ENCODE results near the gene DACH1. TPM values are rescaled to one million over a fixed set of nuclear protein-coding genes. Genes with fewer than 3 reads are reported as not detected.
A peak's percentile ranks its signal among the peaks of the same experiment; 100 is the strongest.
"Not testable (repeated sequence)": the region's sequence is repeated elsewhere in the genome, so short reads cannot be mapped to it uniquely, and the experiment has no call there.

Gene DACH1
- 1 to 10 TPM in 1 of 2 donors, under 1 TPM in 1; 0.32 to 5.4 TPM for total RNA-seq
- under 1 TPM in 1 of 2 donors, not detected in 1; 0.50 TPM for polyA plus RNA-seq
- long read RNA-seq, donor 1, full-length matches to known transcripts = 1 of 1 reads
- long read RNA-seq, donor 1, partial matches to known transcripts = 0 of 1 reads
- long read RNA-seq, donor 1, other reads (novel, unspliced or antisense) = 0 of 1 reads
- long read RNA-seq, donor 2, full-length matches to known transcripts = 6 of 16 reads
- long read RNA-seq, donor 2, partial matches to known transcripts = 2 of 16 reads
- long read RNA-seq, donor 2, other reads (novel, unspliced or antisense) = 8 of 16 reads

DNA sequence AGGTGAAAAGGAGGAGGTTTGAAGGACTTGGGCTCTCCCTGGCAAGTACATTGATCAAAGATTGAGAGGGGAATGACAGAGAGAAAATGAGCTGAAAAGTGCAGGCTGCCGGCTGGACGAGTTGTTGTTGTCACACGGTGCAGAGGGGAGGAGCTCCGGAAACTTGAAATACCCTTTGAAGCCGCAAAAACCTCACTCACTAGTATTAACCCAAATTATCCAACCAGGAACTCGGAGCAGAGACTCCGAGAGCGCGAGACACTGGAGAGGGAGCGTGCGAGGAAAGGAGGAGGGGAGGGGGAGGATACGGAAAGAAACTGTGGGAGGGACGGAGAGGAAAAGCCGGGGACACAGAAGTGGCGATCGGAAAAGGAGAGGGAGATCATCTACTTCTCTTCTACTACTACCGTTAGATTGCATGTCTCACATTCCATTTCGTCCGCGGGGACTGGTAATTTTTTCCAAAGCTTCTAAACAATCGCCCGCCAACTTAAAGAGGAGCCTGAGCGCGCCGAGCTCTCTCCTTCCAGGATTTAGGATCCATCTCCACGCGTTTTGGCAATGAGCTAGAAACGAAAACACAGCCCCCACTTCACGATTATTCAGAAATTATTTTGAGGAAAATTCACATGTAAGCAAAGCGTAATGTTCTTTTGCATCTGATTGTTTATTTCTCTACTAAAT is at the start of gene DACH1:
DACH1 (minus strand) TSS at position 74 of the 684 bp plus-strand sequence.
- 2% methylated on average over 30 of the region's 30 CpGs for WGBS, 2 donors
- no peaks in the 10 kb centered on the region for H3K36me3 ChIP-seq (ENCODE audit: control insufficient read depth in 1 of 2, insufficient read depth in 2 of 2, low read length in 1 of 2)
- H3K27ac ChIP-seq (ENCODE audit: low read depth in 1 of 2, low read length in 2 of 2) = no peak within 1 kb of the TSS
- intact Hi-C loops (cut with DNase I) = no loop called here
- ATAC-seq (ENCODE audit: low FRiP score) (peak; percentile 48), DNase-seq (peak; percentile 42 to 66)
- H3K9me3 ChIP-seq (ENCODE audit: control insufficient read depth, low read length) = no peaks in the 10 kb centered on the region
- H3K4me3 ChIP-seq (ENCODE audit: low read length in 2 of 2) = peak within 1 kb of the TSS; percentile 19 to 34
- H3K4me1 ChIP-seq (ENCODE audit: control insufficient read depth in 1 of 2, insufficient read depth in 2 of 2, low read length in 2 of 2) = no peaks in the 10 kb centered on the region
- no peaks in the 10 kb centered on the region for H3K27me3 ChIP-seq (ENCODE audit: control insufficient read depth in 1 of 2, insufficient read depth in 2 of 2, low read length in 1 of 2)

DNA sequence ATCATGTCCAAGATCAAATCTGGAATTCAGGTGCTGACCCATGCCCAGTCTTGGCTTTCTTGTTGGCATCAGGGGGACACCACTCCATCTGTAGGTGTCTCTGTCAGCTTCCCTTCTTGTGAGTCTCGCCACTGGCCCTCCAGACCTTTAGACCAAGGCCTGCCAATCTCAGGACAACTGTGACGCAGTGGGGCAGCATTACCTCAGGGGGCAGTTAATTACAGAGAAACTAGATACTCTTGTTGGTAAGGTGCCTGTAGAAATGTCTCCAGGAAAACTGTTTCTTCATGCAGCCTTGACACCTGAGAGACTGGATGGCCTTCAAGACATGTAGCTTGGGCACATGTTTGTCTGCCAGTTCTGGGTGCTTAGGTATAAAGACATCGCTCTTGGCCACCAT is 46.7 kb upstream of the DACH1 start:
- intact Hi-C loops (cut with DNase I) = no loop called here
- H3K4me3 ChIP-seq (ENCODE audit: low read length in 2 of 2) = no peak overlapping the region
- H3K27ac ChIP-seq (ENCODE audit: low read depth in 1 of 2, low read length in 2 of 2) = no peak overlapping the region
- 91% methylated on average over 3 of the region's 3 CpGs for WGBS, 2 donors
- no peaks in the 10 kb centered on the region for H3K9me3 ChIP-seq (ENCODE audit: control insufficient read depth, low read length)
- ATAC-seq (ENCODE audit: low FRiP score) (no peak), DNase-seq (no peak)
- no peaks in the 10 kb centered on the region for H3K4me1 ChIP-seq (ENCODE audit: control insufficient read depth in 1 of 2, insufficient read depth in 2 of 2, low read length in 2 of 2)
- H3K27me3 ChIP-seq (ENCODE audit: control insufficient read depth in 1 of 2, insufficient read depth in 2 of 2, low read length in 1 of 2) = no peaks in the 10 kb centered on the region
- H3K36me3 ChIP-seq (ENCODE audit: control insufficient read depth in 1 of 2, insufficient read depth in 2 of 2, low read length in 1 of 2) = no peaks in the 10 kb centered on the region

DNA sequence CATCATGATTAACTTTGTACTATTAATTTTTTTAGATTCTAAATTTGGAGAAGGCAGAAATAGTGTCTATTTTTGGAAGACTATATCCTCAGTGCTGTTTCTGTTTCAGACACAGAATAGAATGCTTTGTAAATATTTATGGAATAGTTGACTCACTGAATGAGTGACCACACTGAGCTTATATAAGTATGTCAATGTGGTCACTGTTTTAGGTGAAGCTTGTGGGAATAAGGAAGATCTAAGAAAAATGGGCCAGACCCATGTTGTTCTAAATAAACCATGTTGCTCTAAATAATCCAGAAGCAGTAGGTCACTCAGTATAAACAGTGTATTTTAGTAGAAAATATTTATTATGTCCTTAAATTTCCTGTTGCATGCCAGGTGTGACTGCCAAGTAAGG is 45.5 kb upstream of the DACH1 start:
- no peaks in the 10 kb centered on the region for H3K9me3 ChIP-seq (ENCODE audit: control insufficient read depth, low read length)
- H3K36me3 ChIP-seq (ENCODE audit: control insufficient read depth in 1 of 2, insufficient read depth in 2 of 2, low read length in 1 of 2) = no peaks in the 10 kb centered on the region
- H3K4me1 ChIP-seq (ENCODE audit: control insufficient read depth in 1 of 2, insufficient read depth in 2 of 2, low read length in 2 of 2) = no peaks in the 10 kb centered on the region
- H3K4me3 ChIP-seq (ENCODE audit: low read length in 2 of 2) = no peak overlapping the region
- DNase-seq = no peak
- intact Hi-C loops (cut with DNase I) = no loop called here
- ATAC-seq (ENCODE audit: low FRiP score) = no peak
- no peak overlapping the region for H3K27ac ChIP-seq (ENCODE audit: low read depth in 1 of 2, low read length in 2 of 2)
- no peaks in the 10 kb centered on the region for H3K27me3 ChIP-seq (ENCODE audit: control insufficient read depth in 1 of 2, insufficient read depth in 2 of 2, low read length in 1 of 2)

DNA sequence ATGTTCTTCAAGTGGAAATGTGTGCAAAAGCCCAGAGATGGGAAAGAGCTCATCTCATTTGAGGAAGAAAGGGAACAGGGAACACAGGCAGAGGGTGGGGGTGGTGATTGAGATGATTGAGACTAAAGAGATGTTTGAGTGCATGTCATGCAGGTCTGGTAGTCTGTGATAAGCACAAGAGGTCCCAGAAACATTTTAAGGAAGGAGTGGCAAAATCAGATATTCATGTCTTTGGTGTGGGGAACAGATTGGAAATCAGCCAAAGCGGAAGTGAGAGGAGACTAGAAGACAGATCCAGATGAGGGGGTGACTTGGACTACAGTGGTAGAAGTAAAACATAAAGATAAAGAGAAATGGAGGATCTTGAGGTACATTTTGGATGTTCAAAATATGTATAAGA is 39.4 kb upstream of the DACH1 start:
- H3K36me3 ChIP-seq (ENCODE audit: control insufficient read depth in 1 of 2, insufficient read depth in 2 of 2, low read length in 1 of 2) = no peaks in the 10 kb centered on the region
- no peaks in the 10 kb centered on the region for H3K4me1 ChIP-seq (ENCODE audit: control insufficient read depth in 1 of 2, insufficient read depth in 2 of 2, low read length in 2 of 2)
- H3K27ac ChIP-seq (ENCODE audit: low read depth in 1 of 2, low read length in 2 of 2) = no peak overlapping the region
- 84 to 90% methylated on average over 1 of the region's 1 CpG for WGBS, 2 donors
- H3K27me3 ChIP-seq (ENCODE audit: control insufficient read depth in 1 of 2, insufficient read depth in 2 of 2, low read length in 1 of 2) = no peaks in the 10 kb centered on the region
- H3K4me3 ChIP-seq (ENCODE audit: low read length in 2 of 2) = no peak overlapping the region
- intact Hi-C loops (cut with DNase I) = no loop called here
- no peak for DNase-seq
- no peak for ATAC-seq (ENCODE audit: low FRiP score)
- H3K9me3 ChIP-seq (ENCODE audit: control insufficient read depth, low read length) = no peaks in the 10 kb centered on the region

DNA sequence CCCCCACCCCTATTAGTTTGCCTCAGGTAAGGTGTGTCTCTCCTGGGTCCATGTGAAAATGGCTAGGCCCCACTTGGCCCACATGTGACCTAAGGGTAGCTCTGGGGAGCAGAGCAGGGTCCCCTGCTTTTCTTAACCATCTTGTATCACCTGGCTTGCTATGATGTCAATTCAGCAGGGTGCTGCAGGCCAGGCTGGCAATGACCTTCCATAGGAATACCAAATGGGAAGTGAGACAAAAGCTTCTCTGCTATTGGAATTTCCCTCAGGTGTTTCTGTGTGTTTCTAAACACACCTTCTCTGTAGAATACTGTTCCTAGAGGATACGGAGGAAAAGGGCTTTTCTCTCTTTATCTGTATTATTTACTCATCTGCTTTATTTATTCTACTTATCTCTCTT is 35.7 kb upstream of the DACH1 start:
- no peak for ATAC-seq (ENCODE audit: low FRiP score)
- 77 to 86% methylated on average over 1 of the region's 1 CpG for WGBS, 2 donors
- H3K27ac ChIP-seq (ENCODE audit: low read depth in 1 of 2, low read length in 2 of 2) = no peak overlapping the region
- no peak for DNase-seq
- intact Hi-C loops (cut with DNase I) = no loop called here
- H3K27me3 ChIP-seq (ENCODE audit: control insufficient read depth in 1 of 2, insufficient read depth in 2 of 2, low read length in 1 of 2) = no peaks in the 10 kb centered on the region
- H3K36me3 ChIP-seq (ENCODE audit: control insufficient read depth in 1 of 2, insufficient read depth in 2 of 2, low read length in 1 of 2) = no peaks in the 10 kb centered on the region
- H3K4me3 ChIP-seq (ENCODE audit: low read length in 2 of 2) = no peak overlapping the region
- H3K9me3 ChIP-seq (ENCODE audit: control insufficient read depth, low read length) = no peaks in the 10 kb centered on the region
- H3K4me1 ChIP-seq (ENCODE audit: control insufficient read depth in 1 of 2, insufficient read depth in 2 of 2, low read length in 2 of 2) = no peaks in the 10 kb centered on the region

DNA sequence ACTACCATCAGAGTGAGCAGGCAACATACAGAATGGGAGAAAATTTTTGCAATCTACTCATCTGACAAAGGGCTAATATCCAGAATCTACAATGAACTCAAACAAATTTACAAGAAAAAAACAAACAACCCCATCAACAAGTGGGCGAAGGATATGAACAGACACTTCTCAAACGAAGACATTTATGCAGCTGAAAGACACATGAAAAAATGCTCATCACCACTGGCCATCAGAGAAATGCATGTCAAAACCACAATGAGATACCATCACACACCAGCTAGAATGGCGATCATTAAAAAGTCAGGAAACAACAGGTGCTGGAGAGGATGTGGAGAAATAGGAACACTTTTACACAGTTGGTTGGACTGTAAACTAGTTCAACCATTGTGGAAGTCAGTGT is 26.5 kb upstream of the DACH1 start:
- H3K9me3 ChIP-seq (ENCODE audit: control insufficient read depth, low read length); intact Hi-C loops (cut with DNase I); H3K4me3 ChIP-seq (ENCODE audit: low read length in 2 of 2); H3K4me1 ChIP-seq (ENCODE audit: control insufficient read depth in 1 of 2, insufficient read depth in 2 of 2, low read length in 2 of 2); ATAC-seq (ENCODE audit: low FRiP score); DNase-seq; H3K36me3 ChIP-seq (ENCODE audit: control insufficient read depth in 1 of 2, insufficient read depth in 2 of 2, low read length in 1 of 2); H3K27ac ChIP-seq (ENCODE audit: low read depth in 1 of 2, low read length in 2 of 2); H3K27me3 ChIP-seq (ENCODE audit: control insufficient read depth in 1 of 2, insufficient read depth in 2 of 2, low read length in 1 of 2): not testable (repeated sequence)
- 82 to 86% methylated on average over 3 of the region's 3 CpGs for WGBS, 2 donors

DNA sequence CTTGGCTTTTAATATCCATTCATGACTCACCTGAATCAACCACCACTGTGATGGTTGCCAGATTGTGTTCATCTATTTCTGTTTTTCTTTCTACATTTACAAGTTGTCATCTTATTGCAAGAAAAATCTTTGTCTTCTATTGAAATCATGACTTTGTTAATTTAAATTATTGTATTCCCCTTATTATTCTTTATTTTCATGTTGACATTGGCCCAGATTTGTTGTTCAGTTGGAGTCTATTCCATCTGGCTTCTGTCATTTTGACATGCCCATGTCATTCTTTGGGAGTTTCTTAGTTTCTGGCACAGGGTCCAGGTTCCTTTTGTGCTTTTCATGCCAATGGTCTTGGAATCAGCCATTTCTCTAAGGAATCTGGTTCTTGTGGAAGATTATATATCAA is 19.9 kb upstream of the DACH1 start:
- H3K4me3 ChIP-seq (ENCODE audit: low read length in 2 of 2) = no peak overlapping the region
- no peak for DNase-seq
- no peaks in the 10 kb centered on the region for H3K36me3 ChIP-seq (ENCODE audit: control insufficient read depth in 1 of 2, insufficient read depth in 2 of 2, low read length in 1 of 2)
- peaks cover 2% of the 10 kb centered on the region for H3K9me3 ChIP-seq (ENCODE audit: control insufficient read depth, low read length)
- no peak for ATAC-seq (ENCODE audit: low FRiP score)
- intact Hi-C loops (cut with DNase I) = no loop called here
- no peaks in the 10 kb centered on the region for H3K4me1 ChIP-seq (ENCODE audit: control insufficient read depth in 1 of 2, insufficient read depth in 2 of 2, low read length in 2 of 2)
- H3K27ac ChIP-seq (ENCODE audit: low read depth in 1 of 2, low read length in 2 of 2) = no peak overlapping the region
- peaks cover 0 to 2% of the 10 kb centered on the region in 2 donors for H3K27me3 ChIP-seq (ENCODE audit: control insufficient read depth in 1 of 2, insufficient read depth in 2 of 2, low read length in 1 of 2)

DNA sequence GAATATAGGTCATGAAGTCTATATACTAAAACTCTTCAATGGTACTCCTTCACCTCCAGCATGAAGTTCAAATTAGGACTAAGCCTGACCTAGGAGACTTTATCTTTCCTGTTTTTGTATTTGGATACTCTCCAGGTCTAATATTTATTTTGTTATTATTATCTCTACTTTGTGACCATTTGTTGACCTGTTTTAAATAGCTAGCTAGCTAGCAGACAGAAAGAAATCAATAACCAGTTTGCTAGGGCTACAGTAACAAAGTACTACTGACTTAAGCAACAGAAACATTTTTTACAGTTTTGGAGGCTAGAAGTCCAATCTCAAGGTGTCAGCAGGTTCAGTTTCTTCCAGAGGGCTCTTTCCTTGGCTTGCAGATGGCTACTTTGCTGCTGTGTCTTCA is 15.1 kb upstream of the DACH1 start:
- Histone ChIP-seq H3K4me1 (ENCODE audit: control insufficient read depth in 1 of 2, insufficient read depth in 2 of 2, low read length in 2 of 2) (no peaks in the 10 kb centered on the region), H3K27ac (ENCODE audit: low read depth in 1 of 2, low read length in 2 of 2) (no peak overlapping the region), H3K9me3 (ENCODE audit: control insufficient read depth, low read length) (peaks cover 2% of the 10 kb centered on the region), H3K36me3 (ENCODE audit: control insufficient read depth in 1 of 2, insufficient read depth in 2 of 2, low read length in 1 of 2) (no peaks in the 10 kb centered on the region), H3K4me3 (ENCODE audit: low read length in 2 of 2) (no peak overlapping the region), H3K27me3 (ENCODE audit: control insufficient read depth in 1 of 2, insufficient read depth in 2 of 2, low read length in 1 of 2) (peaks cover 0 to 2% of the 10 kb centered on the region in 2 donors)
- no peak for ATAC-seq (ENCODE audit: low FRiP score)
- intact Hi-C loops (cut with DNase I) = no loop called here
- no peak for DNase-seq

Data from aorta (tissue), 5 donors.